ENCODE data around the gene SFN.

Gene SFN

DNA sequence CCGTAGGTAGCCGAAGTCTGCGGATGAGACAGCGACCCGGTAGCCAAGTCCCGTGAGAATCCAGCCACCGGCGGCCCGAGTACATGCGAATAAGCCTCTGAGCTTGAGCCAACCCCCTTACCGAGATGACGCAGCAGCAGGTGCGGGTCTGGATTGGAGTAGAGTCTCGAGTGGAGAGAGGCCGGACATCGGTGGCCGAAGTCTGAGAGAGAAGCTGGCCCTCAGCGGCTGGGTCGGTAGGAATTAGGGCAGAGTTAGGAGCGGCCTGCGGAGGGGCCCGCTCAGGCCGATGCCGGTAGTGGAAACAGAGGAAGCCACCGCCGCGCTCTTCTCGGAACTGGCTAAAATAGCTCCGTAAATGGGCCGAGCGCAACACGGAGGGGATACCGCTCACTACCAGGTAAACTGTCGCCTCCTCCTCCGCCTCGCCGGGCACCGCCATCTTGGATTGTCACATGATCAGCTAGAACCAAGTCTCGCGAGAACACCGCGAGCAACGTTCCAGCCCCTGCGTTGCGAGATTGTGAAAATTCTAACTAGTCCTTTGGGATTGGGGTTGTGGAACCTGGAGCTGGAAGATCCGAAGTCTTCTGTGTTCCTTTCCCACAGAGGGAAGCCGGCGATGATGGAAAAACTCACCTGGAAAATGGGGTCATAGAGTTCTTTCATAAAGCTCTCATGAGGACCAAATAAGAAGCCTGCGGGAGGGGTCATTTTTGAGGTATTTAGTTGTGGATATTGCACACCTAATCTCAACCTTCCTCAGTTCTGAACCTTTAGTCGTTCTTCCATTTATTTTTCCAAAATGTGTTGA lies 37.3 kb downstream of the SFN start, which contains the start of gene GPATCH3:
Gene GPATCH3 (minus strand): TSS at position 467 of the 814 bp plus-strand sequence. CDS start 25 bp downstream, at position 442.
- ATAC-seq (ENCODE audit: insufficient read depth, low read depth) = peak; percentile 96
- TF ChIP-seq, protein P1, sequence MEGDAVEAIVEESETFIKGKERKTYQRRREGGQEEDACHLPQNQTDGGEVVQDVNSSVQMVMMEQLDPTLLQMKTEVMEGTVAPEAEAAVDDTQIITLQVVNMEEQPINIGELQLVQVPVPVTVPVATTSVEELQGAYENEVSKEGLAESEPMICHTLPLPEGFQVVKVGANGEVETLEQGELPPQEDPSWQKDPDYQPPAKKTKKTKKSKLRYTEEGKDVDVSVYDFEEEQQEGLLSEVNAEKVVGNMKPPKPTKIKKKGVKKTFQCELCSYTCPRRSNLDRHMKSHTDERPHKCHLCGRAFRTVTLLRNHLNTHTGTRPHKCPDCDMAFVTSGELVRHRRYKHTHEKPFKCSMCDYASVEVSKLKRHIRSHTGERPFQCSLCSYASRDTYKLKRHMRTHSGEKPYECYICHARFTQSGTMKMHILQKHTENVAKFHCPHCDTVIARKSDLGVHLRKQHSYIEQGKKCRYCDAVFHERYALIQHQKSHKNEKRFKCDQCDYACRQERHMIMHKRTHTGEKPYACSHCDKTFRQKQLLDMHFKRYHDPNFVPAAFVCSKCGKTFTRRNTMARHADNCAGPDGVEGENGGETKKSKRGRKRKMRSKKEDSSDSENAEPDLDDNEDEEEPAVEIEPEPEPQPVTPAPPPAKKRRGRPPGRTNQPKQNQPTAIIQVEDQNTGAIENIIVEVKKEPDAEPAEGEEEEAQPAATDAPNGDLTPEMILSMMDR (IDR thresholded peaks at IDR 0.05; ENCODE audit: borderline replicate concordance, extremely low read depth, low read length, poor library complexity, severe bottlenecking) = no peak
- no peak for TF ChIP-seq EZH2 (IDR thresholded peaks at IDR 0.05; ENCODE audit: borderline replicate concordance, low read depth, low read length, severe bottlenecking)
- no peaks in the 10 kb centered on the region for H4K20me1 ChIP-seq (ENCODE audit: insufficient read depth, low read length)

GRCh38 chr1:26900815-26901511 lies 38.0 kb downstream of the SFN start:
- Histone ChIP-seq H3K79me2 (ENCODE audit: insufficient read depth, low read length) (peaks cover 40% of the 10 kb centered on the region), H3K4me1 (ENCODE audit: insufficient read depth, low read length) (peaks cover 31% of the 10 kb centered on the region), H3K36me3 (ENCODE audit: insufficient read depth, low read length) (peaks cover 25% of the 10 kb centered on the region), H3K27me3 (ENCODE audit: insufficient read depth, low read length, poor library complexity) (no peaks in the 10 kb centered on the region), H2AFZ (ENCODE audit: low read depth, low read length) (peak overlapping the region; percentile 98), H4K20me1 (ENCODE audit: insufficient read depth, low read length) (no peaks in the 10 kb centered on the region), H3K9ac (ENCODE audit: low read depth, low read length) (peak overlapping the region; percentile 84), H3K27ac (ENCODE audit: low read length) (peak overlapping the region; percentile 81), H3K4me2 (ENCODE audit: insufficient read depth, low read length) (peak overlapping the region; percentile 82), H3K9me3 (ENCODE audit: insufficient read depth, low read length, severe bottlenecking) (no peaks in the 10 kb centered on the region), H3K4me3 (ENCODE audit: low read depth in 1 of 2, low read length in 2 of 2) (peak overlapping the region; percentile 96)
- no peak for ATAC-seq (ENCODE audit: insufficient read depth, low read depth)
- DNase-seq = no peak
- TF ChIP-seq EZH2 (IDR thresholded peaks at IDR 0.05; ENCODE audit: borderline replicate concordance, low read depth, low read length, severe bottlenecking) = no peak
- TF ChIP-seq, protein P1 (IDR thresholded peaks at IDR 0.05; ENCODE audit: borderline replicate concordance, extremely low read depth, low read length, poor library complexity, severe bottlenecking) = no peak

More for the DNA sequence above, 37.3 kb downstream of the SFN start, which contains the start of gene GPATCH3:
- peak within 1 kb of the TSS; percentile 96 for H3K4me3 ChIP-seq (ENCODE audit: low read depth in 1 of 2, low read length in 2 of 2)
- H3K9me3 ChIP-seq (ENCODE audit: insufficient read depth, low read length, severe bottlenecking) = no peaks in the 10 kb centered on the region
- peak within 1 kb of the TSS; percentile 84 for H3K9ac ChIP-seq (ENCODE audit: low read depth, low read length)
- H3K27me3 ChIP-seq (ENCODE audit: insufficient read depth, low read length, poor library complexity) = no peaks in the 10 kb centered on the region
- peaks cover 41% of the 10 kb centered on the region for H3K79me2 ChIP-seq (ENCODE audit: insufficient read depth, low read length)
- H2AFZ ChIP-seq (ENCODE audit: low read depth, low read length) = peak within 1 kb of the TSS; percentile 98
- peaks cover 31% of the 10 kb centered on the region for H3K4me1 ChIP-seq (ENCODE audit: insufficient read depth, low read length)
- H3K36me3 ChIP-seq (ENCODE audit: insufficient read depth, low read length) = peaks cover 30% of the 10 kb centered on the region
- H3K4me2 ChIP-seq (ENCODE audit: insufficient read depth, low read length) = peak within 1 kb of the TSS; percentile 82
- peak within 1 kb of the TSS; percentile 81 for H3K27ac ChIP-seq (ENCODE audit: low read length)
- DNase-seq = peak; percentile 88

DNA sequence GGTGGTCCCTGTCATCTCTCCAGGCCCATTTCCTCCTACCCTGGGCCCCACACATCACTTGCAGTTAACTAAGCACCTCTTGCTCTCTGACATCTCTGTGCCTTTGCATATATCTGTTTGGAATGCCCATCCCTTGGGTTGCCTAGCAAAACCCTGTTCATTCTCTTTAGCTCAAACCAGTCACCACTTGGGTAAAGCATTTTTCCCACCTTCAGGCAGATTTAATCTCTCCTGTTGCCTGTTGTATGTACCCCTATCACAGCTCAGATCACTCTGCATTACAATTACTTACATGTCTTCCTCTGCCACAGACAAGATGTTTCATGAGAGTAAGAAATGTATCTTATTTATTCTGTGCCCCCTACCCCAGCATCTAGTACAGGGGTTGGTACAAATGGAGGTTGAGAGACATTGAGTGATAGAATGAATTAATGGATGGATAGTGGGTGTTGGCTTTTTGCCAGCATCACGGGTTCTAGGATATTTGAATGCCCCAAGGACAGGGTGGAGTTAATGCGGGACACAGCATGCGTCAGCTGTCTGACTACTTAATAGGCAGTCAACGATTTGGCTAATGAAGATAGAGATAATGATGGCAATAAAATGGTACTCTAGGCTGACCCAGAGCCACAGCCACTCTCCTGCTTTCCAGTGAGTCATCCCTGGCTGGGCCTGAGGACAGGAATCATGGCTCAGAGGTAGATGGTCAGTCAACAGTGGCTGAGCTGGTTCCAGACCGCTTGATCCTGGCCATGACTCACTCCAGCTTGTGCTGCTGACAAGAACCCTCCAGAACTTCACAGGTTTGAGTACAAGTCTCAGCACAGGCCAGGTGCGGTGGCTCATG lies 44.3 kb downstream of the SFN start:
- no peak overlapping the region for H3K9ac ChIP-seq (ENCODE audit: low read depth, low read length)
- ATAC-seq (ENCODE audit: insufficient read depth, low read depth) (no peak), DNase-seq (no peak)
- H3K27ac ChIP-seq (ENCODE audit: low read length) = no peak overlapping the region
- H3K4me3 ChIP-seq (ENCODE audit: low read depth in 1 of 2, low read length in 2 of 2) = no peak overlapping the region
- H3K4me1 ChIP-seq (ENCODE audit: insufficient read depth, low read length) = no peaks in the 10 kb centered on the region
- H3K9me3 ChIP-seq (ENCODE audit: insufficient read depth, low read length, severe bottlenecking) = no peaks in the 10 kb centered on the region
- TF ChIP-seq, protein P1 (IDR thresholded peaks at IDR 0.05; ENCODE audit: borderline replicate concordance, extremely low read depth, low read length, poor library complexity, severe bottlenecking) = no peak
- TF ChIP-seq EZH2 (IDR thresholded peaks at IDR 0.05; ENCODE audit: borderline replicate concordance, low read depth, low read length, severe bottlenecking) = no peak
- H2AFZ ChIP-seq (ENCODE audit: low read depth, low read length) = no peak overlapping the region
- no peaks in the 10 kb centered on the region for H4K20me1 ChIP-seq (ENCODE audit: insufficient read depth, low read length)
- no peaks in the 10 kb centered on the region for H3K36me3 ChIP-seq (ENCODE audit: insufficient read depth, low read length)
- H3K27me3 ChIP-seq (ENCODE audit: insufficient read depth, low read length, poor library complexity) = no peaks in the 10 kb centered on the region
- H3K79me2 ChIP-seq (ENCODE audit: insufficient read depth, low read length) = no peaks in the 10 kb centered on the region
- no peak overlapping the region for H3K4me2 ChIP-seq (ENCODE audit: insufficient read depth, low read length)

Measured in DND-41 (cell line).